GM18951 (cell line): Measurements from ENCODE around the gene MSX1.

Source experiments
- POLR2A ChIP-seq: IDR thresholded peaks from 4 replicates; pipeline ENCODE4 v1.6.1; 2011; ENCODE audit warnings: mild to moderate bottlenecking; ENCODE audit not compliant: insufficient read length, insufficient read depth; ENCODE audit errors: extremely low read depth
- in situ Hi-C: fragments of 300-500 bp; cut with MboI; formaldehyde crosslinking; loops from one replicate; pipeline ENCODE4 v1.12.0; 2022; ENCODE audit warnings: low sequenced_read_pairs, mixed read lengths, inconsistent platforms; ENCODE audit not compliant: unreplicated experiment

The MSX1 gene

DNA sequence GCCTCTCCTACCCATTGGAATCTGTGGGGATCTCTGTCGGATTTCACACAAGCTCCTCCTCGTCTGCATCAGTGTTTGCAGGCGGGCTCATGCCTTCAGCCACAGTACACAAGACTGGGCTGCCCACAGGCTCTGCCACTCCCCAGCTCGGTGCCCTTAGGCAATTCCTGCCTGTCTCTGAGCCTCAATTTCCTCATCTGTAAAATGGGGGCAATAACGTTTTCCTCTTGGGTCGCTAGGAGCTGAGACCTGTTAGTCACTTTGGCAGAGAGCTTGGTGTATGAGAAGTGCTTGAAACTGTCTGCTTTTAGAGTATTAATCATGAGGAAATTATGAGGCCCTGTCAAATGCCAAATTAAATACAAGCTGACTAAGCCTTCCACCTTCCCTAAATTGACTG lies 27.6 kb upstream of the MSX1 start:
- in situ Hi-C loops = no loop called here
- TF ChIP-seq POLR2A = no peak

GRCh38 chr4:4836044-4836443 lies 23.4 kb upstream of the MSX1 start:
- TF ChIP-seq POLR2A = no peak
- in situ Hi-C loops = no loop called here

- no peak for TF ChIP-seq POLR2A
- in situ Hi-C loops = no loop called here
These were observed 22.1 kb upstream of the MSX1 start for GRCh38 chr4:4837316-4837715.

DNA sequence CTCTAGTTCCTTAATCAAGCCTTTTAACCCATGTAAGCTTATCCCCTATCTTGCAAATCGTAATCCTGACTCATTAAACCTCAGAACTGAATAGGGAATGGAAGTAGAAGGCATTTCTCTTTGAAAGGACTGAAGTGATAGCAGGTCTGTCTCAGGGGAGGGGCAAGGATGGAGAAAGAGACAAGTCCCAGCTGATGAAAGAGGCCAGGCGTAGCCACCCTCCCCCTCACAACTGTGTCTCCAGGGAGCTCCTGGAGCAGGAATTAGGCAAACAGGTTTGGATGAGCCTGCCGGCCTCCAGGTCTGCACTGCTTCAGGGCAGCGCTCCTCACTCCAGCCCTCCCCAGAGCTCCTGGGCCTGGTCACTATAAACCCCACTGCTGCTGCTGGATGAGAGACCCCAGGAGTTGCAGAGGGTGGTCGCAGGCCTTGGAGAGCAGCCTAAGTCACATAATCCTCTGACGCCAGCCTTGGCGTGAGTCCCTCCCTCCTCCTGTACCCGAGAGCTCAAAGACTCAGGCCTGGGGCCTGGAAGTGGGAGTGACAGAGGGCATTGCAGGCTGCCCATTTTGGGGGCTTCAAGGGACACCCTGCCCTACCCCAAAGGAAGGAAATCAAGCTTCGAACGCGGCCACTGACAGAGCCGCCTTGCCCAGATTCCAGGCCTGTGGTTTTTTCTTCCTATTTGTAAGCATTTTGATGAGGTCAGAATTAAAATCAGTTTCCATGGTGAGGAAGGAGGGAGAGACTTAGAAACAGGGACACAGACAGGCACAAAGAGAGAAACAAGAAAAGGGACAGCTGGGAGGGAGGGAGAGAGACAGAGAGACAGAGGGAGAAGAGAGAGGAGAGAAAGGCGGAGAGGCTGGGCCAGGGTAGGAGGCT lies 21.2 kb upstream of the MSX1 start:
- in situ Hi-C loops = no loop called here
- no peak for TF ChIP-seq POLR2A

DNA sequence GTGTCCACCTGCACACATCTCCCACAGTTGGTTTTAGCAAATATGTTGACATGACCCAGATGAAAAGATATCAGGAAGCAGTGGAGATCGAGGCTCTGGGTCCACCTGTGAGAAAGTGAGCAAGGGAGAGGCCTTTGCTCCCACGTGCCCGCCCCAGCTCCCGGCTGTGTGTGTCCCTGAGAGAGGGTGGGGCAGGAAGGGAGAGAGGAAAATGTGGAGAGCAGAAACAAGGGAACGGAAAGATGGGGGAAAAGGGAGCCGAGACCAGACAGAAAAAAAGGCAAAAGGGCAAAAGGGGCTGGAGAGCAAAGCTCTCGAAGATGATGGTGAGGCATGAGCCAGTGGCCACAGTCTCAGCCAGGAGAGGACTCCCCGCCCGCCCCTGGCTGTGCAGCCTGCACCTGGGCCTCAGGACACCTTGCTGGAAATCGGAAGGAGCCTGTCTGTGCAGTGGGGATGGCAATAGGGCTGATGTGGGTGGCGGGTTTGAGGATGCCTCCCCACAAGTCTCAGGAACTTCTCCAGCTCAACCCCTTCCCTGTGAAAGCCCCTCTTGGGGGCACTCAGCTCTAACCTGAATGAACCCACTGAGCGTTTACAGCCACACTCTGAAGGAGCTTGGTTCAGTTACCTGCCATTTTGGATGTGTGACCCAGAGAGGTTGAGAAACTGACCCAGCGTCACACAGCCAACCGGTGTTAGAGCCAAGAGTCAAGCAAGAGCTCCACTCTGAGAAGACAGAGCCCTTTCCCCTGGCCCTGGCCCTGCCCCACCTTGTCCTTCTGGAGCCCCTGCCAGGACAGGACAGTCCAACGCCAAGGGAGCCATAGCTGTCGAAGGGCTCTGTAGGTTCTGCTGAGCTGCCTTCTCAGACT lies 20.3 kb upstream of the MSX1 start:
- TF ChIP-seq POLR2A = no peak
- in situ Hi-C loops = no loop called here

GRCh38 chr4:4840351-4840750 lies 19.1 kb upstream of the MSX1 start:
- in situ Hi-C loops = no loop called here
- no peak for TF ChIP-seq POLR2A

- in situ Hi-C loops = no loop called here
- no peak for TF ChIP-seq POLR2A
These were observed 18.3 kb upstream of the MSX1 start for GRCh38 chr4:4841156-4841555.

GRCh38 chr4:4842476-4843441 lies 16.7 kb upstream of the MSX1 start:
- no peak for TF ChIP-seq POLR2A
- in situ Hi-C loops = no loop called here

DNA sequence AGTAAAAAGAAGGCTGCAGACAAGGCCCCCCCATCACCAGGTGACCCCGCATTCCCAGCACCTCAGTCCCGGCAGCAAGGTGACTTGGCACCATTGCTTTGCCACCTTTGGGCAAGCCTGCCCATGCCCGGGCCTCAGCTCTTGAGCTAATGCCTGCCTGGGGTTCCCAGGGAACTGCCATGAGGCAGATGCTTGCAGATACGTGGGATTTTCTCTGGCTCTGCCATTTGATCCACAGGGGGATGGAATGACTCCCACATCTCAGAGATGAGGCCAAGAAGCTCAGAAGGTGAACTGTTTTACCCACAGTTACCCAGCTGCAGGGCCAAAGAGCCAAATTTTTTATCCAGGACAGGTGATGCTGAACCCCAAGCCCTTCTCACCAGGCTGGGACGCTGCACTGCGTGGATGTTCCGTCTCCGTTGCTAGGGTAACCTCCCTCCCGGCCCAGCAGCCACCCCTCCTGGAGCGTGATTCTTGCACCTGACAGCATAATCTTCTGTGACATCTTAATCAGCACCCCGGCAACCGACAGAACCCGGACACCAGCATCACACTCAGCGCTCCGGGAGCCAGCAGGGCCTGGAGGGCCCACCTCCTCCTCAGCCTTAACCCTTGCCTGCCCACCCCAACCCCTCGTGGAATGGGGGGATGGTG lies 15.7 kb upstream of the MSX1 start:
- in situ Hi-C loops = no loop called here

GRCh38 chr4:4845027-4845426 lies 14.4 kb upstream of the MSX1 start:
- TF ChIP-seq POLR2A = no peak
- in situ Hi-C loops = no loop called here

More for the DNA sequence above, 15.7 kb upstream of the MSX1 start:
- no peak for TF ChIP-seq POLR2A

GRCh38 chr4:4847011-4847410 lies 12.5 kb upstream of the MSX1 start:
- no peak for TF ChIP-seq POLR2A
- in situ Hi-C loops = no loop called here

DNA sequence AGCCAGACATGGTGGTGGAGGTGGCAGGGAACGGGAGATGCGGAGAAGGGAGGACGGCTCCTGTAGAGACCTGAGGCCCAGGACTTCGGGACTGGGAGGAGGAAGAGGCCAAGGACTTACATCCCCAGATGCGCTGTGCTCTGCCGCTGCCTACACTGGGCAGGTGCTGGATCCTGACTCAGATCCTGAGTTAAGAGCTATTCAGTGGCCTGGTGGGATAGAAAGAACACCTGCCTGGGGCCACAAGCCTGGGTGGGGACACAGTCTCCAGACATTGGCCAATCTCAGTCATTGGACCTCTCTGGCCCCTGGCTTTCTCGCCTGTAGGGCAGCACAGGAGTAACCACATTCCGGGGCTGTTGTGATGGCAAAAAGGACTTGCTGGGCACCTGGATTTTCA lies 10.9 kb upstream of the MSX1 start:
- in situ Hi-C loops = no loop called here
- no peak for TF ChIP-seq POLR2A

DNA sequence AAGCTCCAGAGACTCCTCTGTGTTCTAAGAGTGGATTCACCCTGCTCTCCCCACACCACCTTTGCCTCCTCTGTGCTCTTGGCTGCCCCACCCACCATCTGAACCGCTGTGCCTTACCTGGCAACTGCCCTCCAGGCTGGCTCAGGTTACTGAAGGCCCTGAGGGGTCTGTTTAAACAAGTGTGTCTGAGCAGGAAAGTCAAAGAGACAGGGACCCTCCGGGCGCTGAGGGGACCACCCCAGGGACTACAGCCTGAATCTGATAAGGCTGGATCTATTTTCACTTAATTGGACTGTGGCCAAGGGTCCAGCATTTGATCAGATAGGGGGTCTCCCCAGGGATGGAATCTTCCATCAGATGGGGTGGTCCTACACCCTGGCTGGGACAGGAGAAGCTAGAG lies 10.4 kb upstream of the MSX1 start:
- TF ChIP-seq POLR2A = no peak
- in situ Hi-C loops = no loop called here
